ENCODE results near the gene IL17RA.

DNA sequence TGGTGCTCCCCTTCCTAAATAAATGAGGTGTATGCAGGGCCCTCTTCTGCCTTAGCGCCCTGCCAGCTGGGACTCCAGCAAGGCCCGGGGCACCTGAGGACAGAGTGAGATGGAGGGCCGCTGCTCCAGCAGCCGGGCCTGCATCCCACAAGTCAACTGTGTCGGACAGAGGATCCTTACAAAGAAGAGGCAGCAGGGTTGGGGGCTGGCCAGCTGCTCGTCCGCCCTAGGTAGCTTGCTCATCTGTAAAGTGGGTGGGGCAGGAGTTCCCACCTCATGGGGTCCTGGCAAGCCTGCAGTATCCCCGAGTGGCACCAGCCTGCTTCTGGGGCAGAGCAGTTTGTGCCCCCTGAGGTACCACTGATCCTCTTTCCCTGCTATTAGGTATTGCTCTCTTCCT is 28.8 kb downstream of the IL17RA start:
- no peak for TF ChIP-seq POLR2AphosphoS5 (IDR thresholded peaks at IDR 0.05; ENCODE audit: low read depth, low read length)
- no peak for TF ChIP-seq SIN3A (IDR thresholded peaks at IDR 0.05; ENCODE audit: borderline replicate concordance, insufficient read depth, low read length)
- TF ChIP-seq, protein P1, sequence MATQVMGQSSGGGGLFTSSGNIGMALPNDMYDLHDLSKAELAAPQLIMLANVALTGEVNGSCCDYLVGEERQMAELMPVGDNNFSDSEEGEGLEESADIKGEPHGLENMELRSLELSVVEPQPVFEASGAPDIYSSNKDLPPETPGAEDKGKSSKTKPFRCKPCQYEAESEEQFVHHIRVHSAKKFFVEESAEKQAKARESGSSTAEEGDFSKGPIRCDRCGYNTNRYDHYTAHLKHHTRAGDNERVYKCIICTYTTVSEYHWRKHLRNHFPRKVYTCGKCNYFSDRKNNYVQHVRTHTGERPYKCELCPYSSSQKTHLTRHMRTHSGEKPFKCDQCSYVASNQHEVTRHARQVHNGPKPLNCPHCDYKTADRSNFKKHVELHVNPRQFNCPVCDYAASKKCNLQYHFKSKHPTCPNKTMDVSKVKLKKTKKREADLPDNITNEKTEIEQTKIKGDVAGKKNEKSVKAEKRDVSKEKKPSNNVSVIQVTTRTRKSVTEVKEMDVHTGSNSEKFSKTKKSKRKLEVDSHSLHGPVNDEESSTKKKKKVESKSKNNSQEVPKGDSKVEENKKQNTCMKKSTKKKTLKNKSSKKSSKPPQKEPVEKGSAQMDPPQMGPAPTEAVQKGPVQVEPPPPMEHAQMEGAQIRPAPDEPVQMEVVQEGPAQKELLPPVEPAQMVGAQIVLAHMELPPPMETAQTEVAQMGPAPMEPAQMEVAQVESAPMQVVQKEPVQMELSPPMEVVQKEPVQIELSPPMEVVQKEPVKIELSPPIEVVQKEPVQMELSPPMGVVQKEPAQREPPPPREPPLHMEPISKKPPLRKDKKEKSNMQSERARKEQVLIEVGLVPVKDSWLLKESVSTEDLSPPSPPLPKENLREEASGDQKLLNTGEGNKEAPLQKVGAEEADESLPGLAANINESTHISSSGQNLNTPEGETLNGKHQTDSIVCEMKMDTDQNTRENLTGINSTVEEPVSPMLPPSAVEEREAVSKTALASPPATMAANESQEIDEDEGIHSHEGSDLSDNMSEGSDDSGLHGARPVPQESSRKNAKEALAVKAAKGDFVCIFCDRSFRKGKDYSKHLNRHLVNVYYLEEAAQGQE (IDR thresholded peaks at IDR 0.05; ENCODE audit: insufficient read depth in 1 of 2, low read depth in 2 of 2, low read length in 2 of 2): no peak
- TF ChIP-seq TAF1 (IDR thresholded peaks at IDR 0.05; ENCODE audit: borderline replicate concordance, insufficient read depth, low read length): no peak
- TF ChIP-seq FOXP2 (optimal IDR thresholded peaks at IDR 0.05; ENCODE audit: borderline replicate concordance, extremely low read depth, extremely low read length, insufficient read depth): no peak
